ENCODE measurements around the gene GAS7. TPM values are rescaled to one million over a fixed set of nuclear protein-coding genes. Genes with fewer than 3 reads are reported as not detected.

GAS7 gene
- total RNA-seq, 3 donors from 2014 or later (not counting 1 experiment from before 2014, with no cell fraction given): 70.7 to 89.1 (median 84.8) TPM

GRCh38 chr17:10088444-10088843, 110.0 kb downstream of the GAS7 start:
- peaks cover 44 to 53% of the 10 kb centered on the region in 2 donors for H3K4me1 Mint-ChIP-seq
- H3K36me3 ChIP-seq (ENCODE audit: control insufficient read depth, insufficient read depth, low read length): peaks cover 3% of the 10 kb centered on the region
- DNase-seq (no peak), ATAC-seq (no peak)
- H3K27me3 Mint-ChIP-seq (ENCODE audit: low read depth in 2 of 2): no peaks in the 10 kb centered on the region
- peaks cover 4% of the 10 kb centered on the region for H3K9me3 ChIP-seq (ENCODE audit: control insufficient read depth, insufficient read depth, low read length)
- no peak for TF ChIP-seq CTCF (IDR thresholded peaks at IDR 0.05)
- WGBS (ENCODE audit: insufficient coverage): 88% methylated on average over 6 of the region's 6 CpGs
- H3K36me3 Mint-ChIP-seq: peaks cover 5% of the 10 kb centered on the region
- peak overlapping the region in 1 of 2 donors; percentile 36 for H3K27ac Mint-ChIP-seq
- no peaks in the 10 kb centered on the region for H3K27me3 ChIP-seq (ENCODE audit: control insufficient read depth, insufficient read depth, low read length)
- H3K4me1 ChIP-seq (ENCODE audit: control insufficient read depth, insufficient read depth, low read length): peaks cover 11% of the 10 kb centered on the region
- no peaks in the 10 kb centered on the region for H3K9me3 Mint-ChIP-seq
- no peak overlapping the region for H3K4me3 ChIP-seq (ENCODE audit: low read length)
- no peak overlapping the region for H3K27ac ChIP-seq (ENCODE audit: low read length)
- H3K4me3 Mint-ChIP-seq: no peak overlapping the region
- intact Hi-C loops (cut with micrococcal nuclease): no loop called here

GRCh38 chr17:10087355-10087754, 111.1 kb downstream of the GAS7 start:
- Mint-ChIP-seq H3K36me3 (no peaks in the 10 kb centered on the region), H3K4me1 (peaks cover 44 to 53% of the 10 kb centered on the region in 2 donors), H3K27me3 (ENCODE audit: low read depth in 2 of 2) (no peaks in the 10 kb centered on the region), H3K27ac (peak overlapping the region; percentile 76 to 80), H3K9me3 (no peaks in the 10 kb centered on the region), H3K4me3 (no peak overlapping the region)
- DNase-seq (no peak), ATAC-seq (peak in 1 of 3 donors; percentile 30)
- intact Hi-C loops (cut with micrococcal nuclease): no loop called here
- Histone ChIP-seq H3K4me1 (ENCODE audit: control insufficient read depth, insufficient read depth, low read length) (peaks cover 11% of the 10 kb centered on the region), H3K27me3 (ENCODE audit: control insufficient read depth, insufficient read depth, low read length) (no peaks in the 10 kb centered on the region), H3K27ac (ENCODE audit: low read length) (no peak overlapping the region), H3K36me3 (ENCODE audit: control insufficient read depth, insufficient read depth, low read length) (no peaks in the 10 kb centered on the region), H3K4me3 (ENCODE audit: low read length) (no peak overlapping the region), H3K9me3 (ENCODE audit: control insufficient read depth, insufficient read depth, low read length) (no peaks in the 10 kb centered on the region)
- TF ChIP-seq CTCF (IDR thresholded peaks at IDR 0.05): no peak
- WGBS (ENCODE audit: insufficient coverage): 17% methylated on average over 3 of the region's 3 CpGs

- Histone ChIP-seq H3K4me1 (ENCODE audit: control insufficient read depth, insufficient read depth, low read length) (peaks cover 29% of the 10 kb centered on the region), H3K27me3 (ENCODE audit: control insufficient read depth, insufficient read depth, low read length) (no peaks in the 10 kb centered on the region), H3K9me3 (ENCODE audit: control insufficient read depth, insufficient read depth, low read length) (no peaks in the 10 kb centered on the region), H3K27ac (ENCODE audit: low read length) (no peak overlapping the region), H3K4me3 (ENCODE audit: low read length) (no peak overlapping the region), H3K36me3 (ENCODE audit: control insufficient read depth, insufficient read depth, low read length) (no peaks in the 10 kb centered on the region)
- no peak for ATAC-seq
- Mint-ChIP-seq H3K9me3 (no peaks in the 10 kb centered on the region), H3K27ac (peak overlapping the region in 1 of 2 donors; percentile 94), H3K27me3 (ENCODE audit: low read depth in 2 of 2) (no peaks in the 10 kb centered on the region), H3K4me3 (no peak overlapping the region), H3K36me3 (no peaks in the 10 kb centered on the region), H3K4me1 (peaks cover 65 to 66% of the 10 kb centered on the region in 2 donors)
- TF ChIP-seq CTCF (IDR thresholded peaks at IDR 0.05): no peak
- DNase-seq: no peak
- 100% methylated on average over 2 of the region's 3 CpGs for WGBS (ENCODE audit: insufficient coverage)
- intact Hi-C loops (cut with micrococcal nuclease): loop anchor here (5.0 kb wide), 1 partner anchor 37 kb away; no protein-coding TSS in a partner anchor
Observed at GRCh38 chr17:10083864-10084263, 114.5 kb downstream of the GAS7 start.

- no peaks in the 10 kb centered on the region for H3K27me3 ChIP-seq (ENCODE audit: control insufficient read depth, insufficient read depth, low read length)
- no peaks in the 10 kb centered on the region for H3K9me3 ChIP-seq (ENCODE audit: control insufficient read depth, insufficient read depth, low read length)
- peak overlapping the region; percentile 11 for H3K27ac ChIP-seq (ENCODE audit: low read length)
- H3K36me3 Mint-ChIP-seq: no peaks in the 10 kb centered on the region
- no peaks in the 10 kb centered on the region for H3K27me3 Mint-ChIP-seq (ENCODE audit: low read depth in 2 of 2)
- H3K27ac Mint-ChIP-seq: peak overlapping the region; percentile 87 to 94
- peaks cover 38% of the 10 kb centered on the region for H3K4me1 ChIP-seq (ENCODE audit: control insufficient read depth, insufficient read depth, low read length)
- DNase-seq (no peak), ATAC-seq (no peak)
- 100% methylated on average over 1 of the region's 2 CpGs for WGBS (ENCODE audit: insufficient coverage)
- no peak overlapping the region for H3K4me3 Mint-ChIP-seq
- intact Hi-C loops (cut with micrococcal nuclease): loop anchor here (5.0 kb wide), 1 partner anchor 35 kb away; no protein-coding TSS in a partner anchor
- H3K9me3 Mint-ChIP-seq: peaks cover 0 to under 1% of the 10 kb centered on the region in 2 donors
- no peaks in the 10 kb centered on the region for H3K36me3 ChIP-seq (ENCODE audit: control insufficient read depth, insufficient read depth, low read length)
- H3K4me3 ChIP-seq (ENCODE audit: low read length): no peak overlapping the region
- peaks cover 72 to 76% of the 10 kb centered on the region in 2 donors for H3K4me1 Mint-ChIP-seq
- TF ChIP-seq CTCF (IDR thresholded peaks at IDR 0.05): no peak
Observed at GRCh38 chr17:10082795-10083194, 115.6 kb downstream of the GAS7 start.

Data from natural killer cell (primary cell).